CD4-positive, alpha-beta T cell treated with Interferon gamma for 1 hour (primary cell): ENCODE measurements around the gene TEDDM1.
"Not testable (repeated sequence)": the region's sequence is repeated elsewhere in the genome, so short reads cannot be mapped to it uniquely, and the experiment has no call there.

Experiments used
- DNase-seq: peaks from one replicate; pipeline ENCODE4 v3.0.0-alpha.2; 2020

TEDDM1 gene

GRCh38 chr1:182405578-182405977, 5.1 kb upstream of the TEDDM1 start:
- no peak for DNase-seq

- no peak for DNase-seq
These were observed 4.3 kb upstream of the TEDDM1 start for GRCh38 chr1:182404781-182405180.

GRCh38 chr1:182397653-182398393, 2.6 kb downstream of the TEDDM1 start:
- no peak for DNase-seq

GRCh38 chr1:182395906-182396305, 4.6 kb downstream of the TEDDM1 start:
- no peak for DNase-seq

GRCh38 chr1:182394055-182394775, 6.3 kb downstream of the TEDDM1 start:
- DNase-seq = no peak

GRCh38 chr1:182392050-182393028, 8.1 kb downstream of the TEDDM1 start:
- peak; percentile 19 for DNase-seq

GRCh38 chr1:182391362-182392049, 9.0 kb downstream of the TEDDM1 start, which contains the start of gene GLUL:
GLUL (minus strand) TSS chr1:182391790; CDS start chr1:182388737, 3,053 bp downstream.
- DNase-seq = peak; percentile 85

- DNase-seq = no peak
These were observed 9.5 kb downstream of the TEDDM1 start for GRCh38 chr1:182391028-182391361.

GRCh38 chr1:182389619-182390047, 10.8 kb downstream of the TEDDM1 start:
- no peak for DNase-seq

GRCh38 chr1:182388392-182389134, 11.9 kb downstream of the TEDDM1 start:
- no peak for DNase-seq

GRCh38 chr1:182387566-182387965, 12.9 kb downstream of the TEDDM1 start:
- no peak for DNase-seq

GRCh38 chr1:182386980-182387379, 13.5 kb downstream of the TEDDM1 start:
- DNase-seq = no peak

- no peak for DNase-seq
These were observed 14.3 kb downstream of the TEDDM1 start for GRCh38 chr1:182385885-182386853.

- DNase-seq = no peak
These were observed 16.0 kb downstream of the TEDDM1 start for GRCh38 chr1:182384387-182384960.

- no peak for DNase-seq
These were observed 16.5 kb downstream of the TEDDM1 start for GRCh38 chr1:182383934-182384333.

GRCh38 chr1:182383037-182383661, 17.3 kb downstream of the TEDDM1 start:
- DNase-seq = no peak

GRCh38 chr1:182381962-182382819, 18.3 kb downstream of the TEDDM1 start:
- no peak for DNase-seq

- no peak for DNase-seq
These were observed 20.3 kb downstream of the TEDDM1 start for GRCh38 chr1:182380199-182380598.

GRCh38 chr1:182379781-182380180, 20.7 kb downstream of the TEDDM1 start:
- not testable (repeated sequence) for DNase-seq
